Measurements from ENCODE around the gene TPCN1.

- TF ChIP-seq CTCF (IDR thresholded peaks at IDR 0.05) (no peak), POLR2AphosphoS5 (IDR thresholded peaks at IDR 0.05) (no peak)
Observed at GRCh38 chr12:113237748-113238147, 16.5 kb downstream of the TPCN1 start.

Measured in breast epithelium (tissue), 3 donors.